ENCODE results near the gene C14orf39.

GRCh38 chr14:60488175-60488574, 2.3 kb upstream of the C14orf39 start:
- peak in 5 of 12 donors; percentile 11 to 26 (median 16) for TF ChIP-seq CTCF (IDR thresholded peaks at IDR 0.05)
- no peak for TF ChIP-seq POLR2A (IDR thresholded peaks at IDR 0.05)
